ENCODE measurements around the gene TGFBR3L.

- TF ChIP-seq ZNF12 (CRISPR knock-in tag; IDR thresholded peaks at IDR 0.05) (no peak), ZNF841 (CRISPR knock-in tag; IDR thresholded peaks at IDR 0.05; ENCODE audit: borderline replicate concordance) (no peak), PAX8 (CRISPR knock-in tag; IDR thresholded peaks at IDR 0.05; ENCODE audit: borderline replicate concordance) (no peak), PAF1 (CRISPR knock-in tag; IDR thresholded peaks at IDR 0.05) (no peak), CBX2 (IDR thresholded peaks at IDR 0.05; ENCODE audit: low read depth, low read length) (no peak), CBX2 (CRISPR knock-in tag; IDR thresholded peaks at IDR 0.05; ENCODE audit: low read depth) (no peak), SMAD3 (CRISPR knock-in tag; IDR thresholded peaks at IDR 0.05) (no peak), ZNF766 (CRISPR knock-in tag; IDR thresholded peaks at IDR 0.05; ENCODE audit: borderline replicate concordance) (no peak), ZNF607 (CRISPR knock-in tag; IDR thresholded peaks at IDR 0.05; ENCODE audit: borderline replicate concordance) (no peak), CTCF (CRISPR knock-in tag; IDR thresholded peaks at IDR 0.05) (no peak)
Observed at GRCh38 chr19:7926727-7927604, 12.3 kb downstream of the TGFBR3L start.

Data from HepG2 (cell line).